MCF 10A (cell line): ENCODE measurements around the gene ASTN2. TPM values are rescaled to one million over a fixed set of nuclear protein-coding genes. Genes with fewer than 3 reads are reported as not detected.

Source experiments
- BruUV-seq: library from RNA; stranded (reverse); fragments of 400-500 nt; replicated peaks from 2 replicates; lab custom pipeline; 2021; lab: Mats Ljungman, UMichigan
- CTCF ChIA-PET: fragments of 300-600 bp; sonication (Branson Sonifier 250); formaldehyde crosslinking; extraction: SDS; loops from one replicate; lab custom pipeline; 2021; ENCODE audit warnings: antibody characterized with exemption, inconsistent platforms; lab: Yijun Ruan, JAX
- POLR2A ChIA-PET: fragments of 300-600, 350-650 bp; sonication (Branson Sonifier 250); formaldehyde crosslinking; extraction: SDS; loops from one replicate; lab custom pipeline; 2020; ENCODE audit warnings: antibody characterized with exemption, inconsistent platforms; lab: Yijun Ruan, JAX
- DNase-seq: peaks from one replicate; pipeline ENCODE4 v3.0.0-alpha.2; 2018; ENCODE audit not compliant: unreplicated experiment
- H3K27ac Mint-ChIP-seq: one replicate; pipeline ENCODE4 v1.8.0; 2022; ENCODE audit warnings: mild to moderate bottlenecking, low read depth, mixed read lengths; ENCODE audit not compliant: unreplicated experiment
- H3K27me3 Mint-ChIP-seq: one replicate; pipeline ENCODE4 v1.8.0; 2022; ENCODE audit warnings: mixed read lengths; ENCODE audit not compliant: insufficient read depth, unreplicated experiment
- H3K36me3 Mint-ChIP-seq: one replicate; pipeline ENCODE4 v1.8.0; 2022; ENCODE audit warnings: mild to moderate bottlenecking, moderate library complexity, mixed read lengths; ENCODE audit not compliant: insufficient read depth, unreplicated experiment
- H3K4me1 Mint-ChIP-seq: one replicate; pipeline ENCODE4 v1.8.0; 2022; ENCODE audit warnings: mixed read lengths; ENCODE audit not compliant: insufficient read depth, unreplicated experiment
- H3K4me3 Mint-ChIP-seq: one replicate; pipeline ENCODE4 v1.8.0; 2022; ENCODE audit warnings: mild to moderate bottlenecking, moderate library complexity, mixed read lengths; ENCODE audit not compliant: unreplicated experiment
- H3K9me3 Mint-ChIP-seq: one replicate; pipeline ENCODE4 v1.8.0; 2022; ENCODE audit warnings: mixed read lengths; ENCODE audit not compliant: unreplicated experiment
- intact Hi-C: fragments of 100-400 bp; cut with micrococcal nuclease; formaldehyde crosslinking; loops from 2 replicates; pipeline ENCODE4 v1.14.1; 2022
- total RNA-seq: library from RNA; stranded (reverse); gene quantifications from 2 replicates; pipeline ENCODE4 v1.2.3, GENCODE V29; 2022
- TF ChIP-seq, protein P1 (sequence below): fragments of 200-600 bp; IDR thresholded peaks from one replicate; pipeline ENCODE4 v1.8.0; 2022; ENCODE audit warnings: antibody characterized with exemption, mild to moderate bottlenecking; ENCODE audit not compliant: unreplicated experiment

The ASTN2 gene
- total RNA-seq, 1 experiment from 2014 or later, result 1.8 TPM

DNA sequence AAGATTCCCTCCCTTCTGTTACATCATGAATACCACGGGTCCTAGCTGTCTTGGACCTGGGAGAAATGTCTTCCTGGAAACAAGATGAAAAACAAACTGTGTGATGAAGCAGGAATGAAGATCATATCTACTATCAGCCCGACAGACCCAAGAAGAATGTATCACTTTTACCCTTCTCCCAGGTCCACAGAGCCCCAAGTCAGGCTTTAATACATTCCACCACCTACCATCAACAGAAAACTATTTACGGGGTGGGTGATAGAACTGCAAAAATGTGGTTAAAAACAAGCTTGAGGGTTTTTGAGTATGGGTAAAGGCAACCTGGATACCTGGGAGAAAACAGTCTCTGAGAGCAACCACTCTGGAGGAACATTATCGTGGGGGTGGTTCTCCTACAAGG, 400.8 kb downstream of the ASTN2 start:
- H3K27me3 Mint-ChIP-seq, result no peaks in the 10 kb centered on the region
- DNase-seq, result no peak
- no TSS peak for BruUV-seq
- CTCF ChIA-PET, result interaction anchor here (0.8 kb wide), 1 partner anchor 153 kb away, joined by 3 read pairs; no protein-coding TSS in a partner anchor
- H3K9me3 Mint-ChIP-seq, result peaks cover 7% of the 10 kb centered on the region
- POLR2A ChIA-PET, result no interaction called here
- no peaks in the 10 kb centered on the region for H3K36me3 Mint-ChIP-seq
- H3K4me1 Mint-ChIP-seq, result no peaks in the 10 kb centered on the region
- H3K4me3 Mint-ChIP-seq, result no peak overlapping the region
- intact Hi-C loops, result no loop called here
- H3K27ac Mint-ChIP-seq, result no peak overlapping the region
- TF ChIP-seq, protein P1, sequence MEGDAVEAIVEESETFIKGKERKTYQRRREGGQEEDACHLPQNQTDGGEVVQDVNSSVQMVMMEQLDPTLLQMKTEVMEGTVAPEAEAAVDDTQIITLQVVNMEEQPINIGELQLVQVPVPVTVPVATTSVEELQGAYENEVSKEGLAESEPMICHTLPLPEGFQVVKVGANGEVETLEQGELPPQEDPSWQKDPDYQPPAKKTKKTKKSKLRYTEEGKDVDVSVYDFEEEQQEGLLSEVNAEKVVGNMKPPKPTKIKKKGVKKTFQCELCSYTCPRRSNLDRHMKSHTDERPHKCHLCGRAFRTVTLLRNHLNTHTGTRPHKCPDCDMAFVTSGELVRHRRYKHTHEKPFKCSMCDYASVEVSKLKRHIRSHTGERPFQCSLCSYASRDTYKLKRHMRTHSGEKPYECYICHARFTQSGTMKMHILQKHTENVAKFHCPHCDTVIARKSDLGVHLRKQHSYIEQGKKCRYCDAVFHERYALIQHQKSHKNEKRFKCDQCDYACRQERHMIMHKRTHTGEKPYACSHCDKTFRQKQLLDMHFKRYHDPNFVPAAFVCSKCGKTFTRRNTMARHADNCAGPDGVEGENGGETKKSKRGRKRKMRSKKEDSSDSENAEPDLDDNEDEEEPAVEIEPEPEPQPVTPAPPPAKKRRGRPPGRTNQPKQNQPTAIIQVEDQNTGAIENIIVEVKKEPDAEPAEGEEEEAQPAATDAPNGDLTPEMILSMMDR, result no peak

- TF ChIP-seq, protein P1, result no peak
- intact Hi-C loops, result no loop called here
- H3K4me1 Mint-ChIP-seq, result no peaks in the 10 kb centered on the region
- BruUV-seq, result no TSS peak
- POLR2A ChIA-PET, result no interaction called here
- CTCF ChIA-PET, result no interaction called here
- no peak overlapping the region for H3K27ac Mint-ChIP-seq
- no peaks in the 10 kb centered on the region for H3K36me3 Mint-ChIP-seq
- peaks cover 7% of the 10 kb centered on the region for H3K9me3 Mint-ChIP-seq
- no peak overlapping the region for H3K4me3 Mint-ChIP-seq
- no peak for DNase-seq
- H3K27me3 Mint-ChIP-seq, result no peaks in the 10 kb centered on the region
Observed at GRCh38 chr9:117013440-117013995, 401.3 kb downstream of the ASTN2 start.

DNA sequence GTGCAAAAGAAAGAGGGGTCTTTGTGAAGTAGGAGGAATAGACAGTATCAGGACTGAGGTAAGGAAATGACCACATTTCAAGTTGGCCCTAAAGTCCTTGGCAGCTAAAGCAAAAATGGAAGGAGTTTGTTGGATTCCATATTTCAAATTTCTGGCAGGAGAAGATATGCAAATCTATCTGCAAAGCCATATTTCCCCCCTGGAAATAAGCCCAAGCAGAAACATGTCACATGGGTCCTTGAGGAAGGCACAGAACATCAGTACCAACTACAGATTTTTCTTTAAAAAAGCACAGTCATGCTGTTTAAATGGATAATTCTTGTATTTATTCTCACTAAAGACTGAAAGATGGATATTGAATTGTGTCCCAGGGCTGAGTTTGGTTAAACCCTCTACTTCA, 404.8 kb downstream of the ASTN2 start:
- ChIA-PET POLR2A (no interaction called here), CTCF (interaction anchor here (0.9 to 1.3 kb wide), 2 partner anchors 25 to 149 kb away, joined by 3 read pairs; no protein-coding TSS in a partner anchor)
- TF ChIP-seq, protein P1, result no peak
- Mint-ChIP-seq H3K27me3 (no peaks in the 10 kb centered on the region), H3K4me3 (no peak overlapping the region), H3K27ac (no peak overlapping the region), H3K4me1 (no peaks in the 10 kb centered on the region), H3K36me3 (no peaks in the 10 kb centered on the region), H3K9me3 (peaks cover 7% of the 10 kb centered on the region)
- no TSS peak for BruUV-seq
- intact Hi-C loops, result no loop called here
- no peak for DNase-seq

GRCh38 chr9:117008876-117009275, 406.0 kb downstream of the ASTN2 start:
- DNase-seq, result no peak
- no TSS peak for BruUV-seq
- Mint-ChIP-seq H3K27ac (no peak overlapping the region), H3K36me3 (no peaks in the 10 kb centered on the region), H3K9me3 (peaks cover 7% of the 10 kb centered on the region), H3K4me1 (no peaks in the 10 kb centered on the region), H3K27me3 (no peaks in the 10 kb centered on the region), H3K4me3 (no peak overlapping the region)
- TF ChIP-seq, protein P1, result no peak
- ChIA-PET POLR2A (no interaction called here), CTCF (interaction anchor here (0.7 kb wide), 1 partner anchor 9 kb away, joined by 3 read pairs; no protein-coding TSS in a partner anchor)
- intact Hi-C loops, result no loop called here
